ENCODE results near the gene SRPRB. TPM values are rescaled to one million over a fixed set of nuclear protein-coding genes. Genes with fewer than 3 reads are reported as not detected.

SRPRB gene
- total RNA-seq, 1 experiment from 2014 or later: 54.8 TPM

GRCh38 chr3:133825969-133826727 is 20.5 kb downstream of the SRPRB start:
- TF ChIP-seq CTCF (conservative IDR thresholded peaks at IDR 0.05): no peak
- Histone ChIP-seq H3K27ac (ENCODE audit: insufficient read length, low read depth, low read length) (no peak overlapping the region), H3K4ac (ENCODE audit: low read depth, low read length) (no peak overlapping the region), H4K8ac (replicated peaks; ENCODE audit: insufficient read length, low read depth, low read length) (no peak overlapping the region), H4K20me1 (ENCODE audit: control insufficient read depth, insufficient read depth, insufficient read length) (no peaks in the 10 kb centered on the region), H2BK20ac (ENCODE audit: low read depth, low read length, poor library complexity, severe bottlenecking) (no peak overlapping the region), H3K23ac (ENCODE audit: insufficient read length, low read depth, low read length) (no peak overlapping the region), H3T11ph (ENCODE audit: low read length) (no peak overlapping the region), H4K91ac (ENCODE audit: insufficient read length, low read depth, low read length) (no peak overlapping the region), H3K14ac (ENCODE audit: insufficient read depth, low read length) (no peak overlapping the region), H2BK120ac (ENCODE audit: low read depth, low read length, poor library complexity, severe bottlenecking) (no peak overlapping the region), H3K18ac (ENCODE audit: insufficient read length, low read depth, low read length) (no peak overlapping the region), H3K4me2 (ENCODE audit: insufficient read depth, insufficient read length, low read length) (no peak overlapping the region), H2BK15ac (ENCODE audit: low read depth, low read length) (no peak overlapping the region), H2AFZ (ENCODE audit: low read length) (no peak overlapping the region), H2BK12ac (ENCODE audit: insufficient read length, low read depth, low read length) (no peak overlapping the region), H4K5ac (ENCODE audit: insufficient read length, low read depth, low read length) (no peak overlapping the region), H3K27me3 (ENCODE audit: insufficient read depth, low read length) (no peaks in the 10 kb centered on the region), H3K4me1 (ENCODE audit: insufficient read depth, low read length) (no peaks in the 10 kb centered on the region; the same call in 1 of the 2 replicates), H3K79me2 (ENCODE audit: insufficient read depth, low read length) (no peaks in the 10 kb centered on the region), H3K9me3 (ENCODE audit: control insufficient read depth, low read depth, low read length) (no peaks in the 10 kb centered on the region), H2AK5ac (ENCODE audit: insufficient read length, low read length) (no peak overlapping the region), H3K56ac (ENCODE audit: insufficient read length, low read depth, low read length) (no peak overlapping the region), H2BK5ac (ENCODE audit: insufficient read length, low read length) (no peak overlapping the region), H3K23me2 (ENCODE audit: insufficient read length, low read depth, low read length, poor library complexity, severe bottlenecking) (no peaks in the 10 kb centered on the region), H3K9ac (ENCODE audit: extremely low read depth, insufficient read length, low read length) (no peak overlapping the region), H3K79me1 (ENCODE audit: insufficient read depth, low read depth, low read length, poor library complexity, severe bottlenecking) (no peaks in the 10 kb centered on the region)
- H3K4me1 Mint-ChIP-seq: peaks cover 16 to 21% of the 10 kb centered on the region in 2 experiments
- H3K27ac Mint-ChIP-seq: no peak overlapping the region
- no peak overlapping the region; a peak in 1 of 5 replicates for H3K4me3 Mint-ChIP-seq
- no peak for DNase-seq
- no CpG with 5 or more reads among the region's 12 CpGs for WGBS (ENCODE audit: extremely low coverage, insufficient read length, low lambda C conversion rate)
- H3K9me3 Mint-ChIP-seq: no peaks in the 10 kb centered on the region
- H3K36me3 Mint-ChIP-seq (ENCODE audit: insufficient read depth in 1 of 3, low read depth in 3 of 3): peaks cover 21 to 41% (median 27%) of the 10 kb centered on the region in 3 experiments
- no peaks in the 10 kb centered on the region for H3K27me3 Mint-ChIP-seq (ENCODE audit: low read depth)
